DND-41 (cell line): ENCODE data around the gene IFITM5.

Experiments
- EZH2 ChIP-seq: IDR thresholded peaks from 3 replicates; pipeline ENCODE4 v1.6.1; 2012; ENCODE audit warnings: borderline replicate concordance, low read depth, mild to moderate bottlenecking, moderate library complexity, low read length, inconsistent platforms; ENCODE audit not compliant: severe bottlenecking
- TF ChIP-seq, protein P1 (sequence below): IDR thresholded peaks from 2 replicates; pipeline ENCODE4 v1.5.1; 2012; ENCODE audit warnings: borderline replicate concordance, low read length, moderate library complexity, mild to moderate bottlenecking; ENCODE audit not compliant: poor library complexity, severe bottlenecking; ENCODE audit errors: extremely low read depth

GRCh38 chr11:289398-289711 is 10.0 kb downstream of the IFITM5 start:
- TF ChIP-seq, protein P1, sequence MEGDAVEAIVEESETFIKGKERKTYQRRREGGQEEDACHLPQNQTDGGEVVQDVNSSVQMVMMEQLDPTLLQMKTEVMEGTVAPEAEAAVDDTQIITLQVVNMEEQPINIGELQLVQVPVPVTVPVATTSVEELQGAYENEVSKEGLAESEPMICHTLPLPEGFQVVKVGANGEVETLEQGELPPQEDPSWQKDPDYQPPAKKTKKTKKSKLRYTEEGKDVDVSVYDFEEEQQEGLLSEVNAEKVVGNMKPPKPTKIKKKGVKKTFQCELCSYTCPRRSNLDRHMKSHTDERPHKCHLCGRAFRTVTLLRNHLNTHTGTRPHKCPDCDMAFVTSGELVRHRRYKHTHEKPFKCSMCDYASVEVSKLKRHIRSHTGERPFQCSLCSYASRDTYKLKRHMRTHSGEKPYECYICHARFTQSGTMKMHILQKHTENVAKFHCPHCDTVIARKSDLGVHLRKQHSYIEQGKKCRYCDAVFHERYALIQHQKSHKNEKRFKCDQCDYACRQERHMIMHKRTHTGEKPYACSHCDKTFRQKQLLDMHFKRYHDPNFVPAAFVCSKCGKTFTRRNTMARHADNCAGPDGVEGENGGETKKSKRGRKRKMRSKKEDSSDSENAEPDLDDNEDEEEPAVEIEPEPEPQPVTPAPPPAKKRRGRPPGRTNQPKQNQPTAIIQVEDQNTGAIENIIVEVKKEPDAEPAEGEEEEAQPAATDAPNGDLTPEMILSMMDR: no peak
- no peak for TF ChIP-seq EZH2
